IPS-18c (cell line): ENCODE data around the gene KIRREL3.

Source experiments
- H3K4me3 ChIP-seq: 2 replicates; pipeline ENCODE4 v1.7.0; 2013; ENCODE audit warnings: low read depth, mild to moderate bottlenecking, low read length, moderate library complexity; ENCODE audit not compliant: insufficient read depth
- H3K9me3 ChIP-seq: one replicate; pipeline ENCODE4 v1.6.1; 2013; ENCODE audit warnings: mild to moderate bottlenecking, low read length, moderate library complexity; ENCODE audit not compliant: control insufficient read depth, insufficient read depth

KIRREL3 gene

GRCh38 chr11:126938718-126939117, 61.9 kb downstream of the KIRREL3 start:
- no peak overlapping the region for H3K4me3 ChIP-seq

GRCh38 chr11:126930091-126930841, 70.3 kb downstream of the KIRREL3 start:
- Histone ChIP-seq H3K4me3 (no peak overlapping the region), H3K9me3 (no peaks in the 10 kb centered on the region)

More at GRCh38 chr11:126938718-126939117, 61.9 kb downstream of the KIRREL3 start:
- no peaks in the 10 kb centered on the region for H3K9me3 ChIP-seq

GRCh38 chr11:126929179-126930061, 71.2 kb downstream of the KIRREL3 start:
- no peaks in the 10 kb centered on the region for H3K9me3 ChIP-seq
- no peak overlapping the region for H3K4me3 ChIP-seq

- H3K4me3 ChIP-seq = no peak overlapping the region
- H3K9me3 ChIP-seq = no peaks in the 10 kb centered on the region
Observed at GRCh38 chr11:126927623-126928022, 72.9 kb downstream of the KIRREL3 start.

- Histone ChIP-seq H3K4me3 (no peak overlapping the region), H3K9me3 (no peaks in the 10 kb centered on the region)
Observed at GRCh38 chr11:126926376-126926791, 74.2 kb downstream of the KIRREL3 start.

- Histone ChIP-seq H3K9me3 (no peaks in the 10 kb centered on the region), H3K4me3 (no peak overlapping the region)
Observed at GRCh38 chr11:126925321-126926093, 75.1 kb downstream of the KIRREL3 start.

- Histone ChIP-seq H3K9me3 (no peaks in the 10 kb centered on the region), H3K4me3 (no peak overlapping the region)
Observed at GRCh38 chr11:126924376-126925040, 76.1 kb downstream of the KIRREL3 start.

- Histone ChIP-seq H3K9me3 (no peaks in the 10 kb centered on the region), H3K4me3 (no peak overlapping the region)
Observed at GRCh38 chr11:126920833-126921232, 79.7 kb downstream of the KIRREL3 start.

- Histone ChIP-seq H3K9me3 (no peaks in the 10 kb centered on the region), H3K4me3 (no peak overlapping the region)
Observed at GRCh38 chr11:126919147-126919823, 81.3 kb downstream of the KIRREL3 start.

GRCh38 chr11:126918556-126918955, 82.0 kb downstream of the KIRREL3 start:
- Histone ChIP-seq H3K9me3 (no peaks in the 10 kb centered on the region), H3K4me3 (no peak overlapping the region)

GRCh38 chr11:126917531-126918204, 82.9 kb downstream of the KIRREL3 start:
- H3K4me3 ChIP-seq = no peak overlapping the region
- H3K9me3 ChIP-seq = no peaks in the 10 kb centered on the region

GRCh38 chr11:126915430-126915829, 85.1 kb downstream of the KIRREL3 start:
- Histone ChIP-seq H3K4me3 (no peak overlapping the region), H3K9me3 (no peaks in the 10 kb centered on the region)

GRCh38 chr11:126914941-126915340, 85.6 kb downstream of the KIRREL3 start:
- no peak overlapping the region for H3K4me3 ChIP-seq
- H3K9me3 ChIP-seq = no peaks in the 10 kb centered on the region

- no peaks in the 10 kb centered on the region for H3K9me3 ChIP-seq
- no peak overlapping the region for H3K4me3 ChIP-seq
Observed at GRCh38 chr11:126914166-126914565, 86.4 kb downstream of the KIRREL3 start.

- no peaks in the 10 kb centered on the region for H3K9me3 ChIP-seq
- no peak overlapping the region for H3K4me3 ChIP-seq
Observed at GRCh38 chr11:126904520-126904919, 96.0 kb downstream of the KIRREL3 start.

GRCh38 chr11:126901783-126902182, 98.8 kb downstream of the KIRREL3 start:
- Histone ChIP-seq H3K9me3 (no peaks in the 10 kb centered on the region), H3K4me3 (no peak overlapping the region)
